Measurements from ENCODE around the gene STK32B. TPM values are rescaled to one million over a fixed set of nuclear protein-coding genes. Genes with fewer than 3 reads are reported as not detected.

Gene STK32B
- total and polyA plus RNA-seq, 2 of the 8 experiments (the other 6 are each of a cell fraction or from before 2014, with no cell fraction given) = 2.3 to 2.5 TPM

DNA sequence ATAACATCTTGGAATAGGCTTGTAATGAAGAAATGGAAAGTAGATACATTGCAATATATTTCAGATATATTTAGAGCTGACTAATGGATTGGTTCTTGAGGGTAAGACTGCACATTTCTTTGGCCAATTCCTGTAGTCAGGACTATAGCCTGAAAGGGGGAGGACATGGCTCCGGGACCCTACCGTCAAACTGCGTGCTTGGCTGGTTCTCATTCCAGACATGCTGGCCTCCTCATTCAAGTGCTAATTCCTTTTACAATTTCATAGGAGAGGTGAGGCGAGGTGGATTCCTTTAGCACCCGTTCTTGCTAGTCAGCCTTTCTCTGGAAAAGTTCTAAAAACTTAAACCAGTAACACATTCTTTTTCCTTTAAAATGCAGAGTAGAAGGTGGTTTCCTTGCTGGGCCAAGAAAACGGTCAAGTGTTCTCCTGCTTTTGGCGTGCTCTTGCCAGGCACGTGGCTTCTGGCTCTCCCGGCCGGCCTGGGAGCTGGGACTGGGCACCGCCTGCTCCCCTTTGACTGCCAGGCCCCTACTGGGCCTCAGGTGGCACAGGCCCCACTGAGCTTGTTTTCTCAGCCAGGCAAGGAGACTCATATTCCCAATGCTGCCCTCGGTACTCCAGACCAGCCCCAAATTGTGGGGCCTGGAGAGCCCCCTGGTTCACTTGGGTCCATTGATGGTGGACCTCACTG, 167.2 kb downstream of the STK32B start:
- Histone ChIP-seq H3K79me1 (ENCODE audit: low read depth, low read length) (no peaks in the 10 kb centered on the region), H4K20me1 (replicated peaks in 1 of 2; ENCODE audit: control insufficient read depth in 1 of 2, insufficient read depth in 2 of 2, low read length in 2 of 2) (no peaks in the 10 kb centered on the region), H2BK15ac (ENCODE audit: low read length) (no peak overlapping the region), H3K56ac (replicated peaks; ENCODE audit: insufficient read length, low read depth, low read length) (no peak overlapping the region), H2BK12ac (ENCODE audit: low read depth, low read length) (no peak overlapping the region), H4K91ac (replicated peaks; ENCODE audit: insufficient read length, low read length) (no peak overlapping the region), H4K8ac (ENCODE audit: extremely low read depth, insufficient read depth, low read length) (no peak overlapping the region), H3K18ac (ENCODE audit: extremely low read depth, low read length) (peak overlapping the region; percentile 16; the same call in 1 of the 2 replicates), H2BK5ac (ENCODE audit: low read depth, low read length) (no peak overlapping the region), H2BK120ac (replicated peaks; ENCODE audit: low read depth, low read length) (no peak overlapping the region), H3K23me2 (ENCODE audit: low read depth, low read length) (no peaks in the 10 kb centered on the region), H3K9me3 (ENCODE audit: insufficient read depth in 2 of 2, low read depth in 1 of 2, low read length in 1 of 2) (peaks cover 11 to 15% of the 10 kb centered on the region in 2 experiments; a peak in 3 of 4 replicates), H3K9ac (replicated peaks in 1 of 4; ENCODE audit: extremely low read depth in 1 of 4, low read depth in 3 of 4, low read length in 3 of 4) (no peak overlapping the region), H3K4me3 (ENCODE audit: extremely low read depth in 1 of 4, insufficient read depth in 2 of 4, low read depth in 3 of 4, low read length in 4 of 4) (no peak overlapping the region), H3K79me2 (ENCODE audit: control insufficient read depth in 1 of 2, insufficient read depth in 2 of 2, low read length in 2 of 2) (no peaks in the 10 kb centered on the region), H4K5ac (ENCODE audit: insufficient read length, low read depth, low read length) (no peak overlapping the region), H3K36me3 (ENCODE audit: control insufficient read depth in 2 of 4, insufficient read depth in 4 of 4, low read length in 3 of 4) (peaks cover 0 to 3% (median 0%) of the 10 kb centered on the region in 4 experiments; a peak in 1 of 8 replicates), H3K4ac (replicated peaks; ENCODE audit: insufficient read length, low read depth, low read length) (no peak overlapping the region), H3K23ac (ENCODE audit: insufficient read length) (no peak overlapping the region), H3K27me3 (replicated peaks in 1 of 4; ENCODE audit: control insufficient read depth in 3 of 4, extremely low read depth in 1 of 4, insufficient read depth in 3 of 4, low read length in 3 of 4) (no peaks in the 10 kb centered on the region), H3K14ac (ENCODE audit: insufficient read length) (no peak overlapping the region), H3K4me1 (replicated peaks in 1 of 4; ENCODE audit: control insufficient read depth in 3 of 4, insufficient read depth in 4 of 4, low read length in 3 of 4) (peaks cover 0 to 8% (median 5%) of the 10 kb centered on the region in 4 experiments; a peak in 6 of 7 replicates), H3K27ac (ENCODE audit: low read depth, low read length) (no peak overlapping the region), H2BK20ac (ENCODE audit: low read length) (no peak overlapping the region), H2AK5ac (ENCODE audit: low read depth, low read length) (no peak overlapping the region), H3K4me2 (ENCODE audit: insufficient read depth in 1 of 2, low read depth in 2 of 2, low read length in 2 of 2) (no peak overlapping the region), H2AFZ (ENCODE audit: low read length) (no peak overlapping the region)
- TF ChIP-seq, protein P1, sequence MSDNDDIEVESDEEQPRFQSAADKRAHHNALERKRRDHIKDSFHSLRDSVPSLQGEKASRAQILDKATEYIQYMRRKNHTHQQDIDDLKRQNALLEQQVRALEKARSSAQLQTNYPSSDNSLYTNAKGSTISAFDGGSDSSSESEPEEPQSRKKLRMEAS (IDR thresholded peaks at IDR 0.05) = peak; percentile 75
- TF ChIP-seq, protein P2, sequence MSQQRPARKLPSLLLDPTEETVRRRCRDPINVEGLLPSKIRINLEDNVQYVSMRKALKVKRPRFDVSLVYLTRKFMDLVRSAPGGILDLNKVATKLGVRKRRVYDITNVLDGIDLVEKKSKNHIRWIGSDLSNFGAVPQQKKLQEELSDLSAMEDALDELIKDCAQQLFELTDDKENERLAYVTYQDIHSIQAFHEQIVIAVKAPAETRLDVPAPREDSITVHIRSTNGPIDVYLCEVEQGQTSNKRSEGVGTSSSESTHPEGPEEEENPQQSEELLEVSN (IDR thresholded peaks at IDR 0.05) = peak; percentile 36; the same call in 1 of the 2 replicates
- no peak for TF ChIP-seq KDM1A (IDR thresholded peaks at IDR 0.05; ENCODE audit: borderline replicate concordance, low read length)
- DNase-seq (ENCODE audit: low read depth in 1 of 2, low spot score in 2 of 2) = no peak
- ChIA-PET POLR2A (ENCODE audit: partially characterized antibody) (interaction anchor here (0.6 kb wide), 1 partner anchor 37 kb away, joined by 3 read pairs; no protein-coding TSS in a partner anchor), CTCF (ENCODE audit: partially characterized antibody) (no interaction called here)
- 68% methylated on average over 12 of the region's 12 CpGs; no CpG with 5 or more reads in 1 of the 2 experiments for WGBS, 2 experiments (ENCODE audit: extremely low coverage in 1 of 2, insufficient coverage in 1 of 2, insufficient read length in 1 of 2, insufficient replicate concordance in 2 of 2, low coverage in 1 of 2, low lambda C conversion rate in 2 of 2, missing lambda C conversion rate in 1 of 2)
- FAIRE-seq = no peak

Measured in H1 (cell line).